Esophagus squamous epithelium (tissue), 4 donors: ENCODE results near the gene TTC16.

Experiments
- CTCF ChIP-seq, 6 experiments: fragments of 450-650 bp in 4 of 6; fragments of 200-600 bp in 2 of 6; sonication (generic) in 2 of 6; IDR thresholded peaks; one replicate each; pipeline ENCODE4 v1.5.1; 2016 to 2019; ENCODE audit warnings: antibody characterized with exemption in 6 of 6, mild to moderate bottlenecking in 4 of 6, moderate library complexity in 4 of 6
- POLR2A ChIP-seq, 4 donors: fragments of 450-650 bp; IDR thresholded peaks; one replicate each; pipeline ENCODE4 v1.6.1; 2017; ENCODE audit warnings: antibody characterized with exemption in 4 of 4, mild to moderate bottlenecking in 4 of 4, moderate library complexity in 3 of 4

GRCh38 chr9:127692071-127692470 is 23.8 kb upstream of the TTC16 start:
- TF ChIP-seq CTCF (IDR thresholded peaks at IDR 0.05) (no peak), POLR2A (IDR thresholded peaks at IDR 0.05) (no peak)
